HG03558 (cell line): Measurements from ENCODE around the gene POLR2F.
"Not testable (repeated sequence)": the region's sequence is repeated elsewhere in the genome, so short reads cannot be mapped to it uniquely, and the experiment has no call there.

Source experiments
- ATAC-seq: cut with Tn5 transposase; IDR thresholded peaks from one replicate; pipeline ENCODE4 v1.9.1; 2021; ENCODE audit warnings: moderate number of reproducible peaks; ENCODE audit not compliant: unreplicated experiment; ENCODE audit errors: extremely low read depth

Gene POLR2F

GRCh38 chr22:37976022-37976421, 22.5 kb downstream of the POLR2F start:
- not testable (repeated sequence) for ATAC-seq

- ATAC-seq: no peak
These were observed 23.0 kb downstream of the POLR2F start for GRCh38 chr22:37976547-37976946.

GRCh38 chr22:37979782-37980181, 26.3 kb downstream of the POLR2F start:
- ATAC-seq: no peak

- ATAC-seq: no peak
These were observed 27.9 kb downstream of the POLR2F start for GRCh38 chr22:37981282-37982011.

- no peak for ATAC-seq
These were observed 28.8 kb downstream of the POLR2F start for GRCh38 chr22:37982151-37982785.

- ATAC-seq: no peak
These were observed 29.7 kb downstream of the POLR2F start for GRCh38 chr22:37982938-37983859.

- ATAC-seq: no peak
These were observed 30.6 kb downstream of the POLR2F start, which contains the start of gene SOX10 for GRCh38 chr22:37983860-37984791. TSS of gene SOX10 (minus strand) at chr22:37984555. CDS start at chr22:37983784, 771 bp downstream.

- ATAC-seq: no peak
These were observed 31.6 kb downstream of the POLR2F start for GRCh38 chr22:37985050-37985585.

- no peak for ATAC-seq
These were observed 32.3 kb downstream of the POLR2F start for GRCh38 chr22:37985751-37986281.

- no peak for ATAC-seq
These were observed 32.9 kb downstream of the POLR2F start for GRCh38 chr22:37986371-37986770.

- no peak for ATAC-seq
These were observed 35.9 kb downstream of the POLR2F start for GRCh38 chr22:37989146-37990045.

- ATAC-seq: no peak
These were observed 36.8 kb downstream of the POLR2F start for GRCh38 chr22:37990301-37990700.

GRCh38 chr22:37990862-37991261, 37.4 kb downstream of the POLR2F start:
- no peak for ATAC-seq

- no peak for ATAC-seq
These were observed 38.4 kb downstream of the POLR2F start for GRCh38 chr22:37991731-37992442.

- no peak for ATAC-seq
These were observed 40.5 kb downstream of the POLR2F start for GRCh38 chr22:37994049-37994448.

GRCh38 chr22:37994982-37995381, 41.5 kb downstream of the POLR2F start:
- no peak for ATAC-seq

GRCh38 chr22:37995460-37995859, 42.0 kb downstream of the POLR2F start:
- no peak for ATAC-seq

- no peak for ATAC-seq
These were observed 42.6 kb downstream of the POLR2F start for GRCh38 chr22:37996079-37996478.
